Tibial nerve (tissue), 4 donors: ENCODE results near the gene ANKRD39. TPM values are rescaled to one million over a fixed set of nuclear protein-coding genes. Genes with fewer than 3 reads are reported as not detected.

Experiments used
- DNase-seq, 2 donors: peaks; one replicate each; pipeline ENCODE4 v3.0.0-alpha.2; 2019; ENCODE audit warnings: low spot score in 2 of 2
- H3K27ac ChIP-seq, 4 donors: fragments of 200-600 bp; sonication (generic) in 3 of 4; one replicate each; pipeline ENCODE4 v1.5.1; 2017 to 2019; ENCODE audit warnings: mild to moderate bottlenecking in 1 of 4
- H3K27me3 ChIP-seq, 2 donors: fragments of 200-600 bp; sonication (generic) in 1 of 2; one replicate each; pipeline versions ENCODE4 v1.5.1 to v1.6.0; 2017 to 2019
- H3K36me3 ChIP-seq, 3 donors: fragments of 200-600 bp; sonication (generic); one replicate each; pipeline ENCODE4 v1.5.1; 2018 to 2019
- H3K4me1 ChIP-seq, 4 donors: fragments of 200-600 bp; sonication (generic) in 3 of 4; one replicate each; pipeline ENCODE4 v1.5.1; 2017 to 2019
- H3K4me3 ChIP-seq, 4 donors: fragments of 200-600 bp; sonication (generic) in 3 of 4; one replicate each; pipeline ENCODE4 v1.5.1; 2017 to 2019; ENCODE audit warnings: mild to moderate bottlenecking in 1 of 4, moderate library complexity in 1 of 4
- H3K9me3 ChIP-seq, 4 donors: fragments of 200-600 bp; sonication (generic) in 3 of 4; one replicate each; pipeline ENCODE4 v1.5.1; 2017 to 2019
- CTCF ChIP-seq, 5 experiments: fragments of 200-600 bp in 3 of 5; fragments of 450-650 bp in 2 of 5; sonication (generic) in 3 of 5; IDR thresholded peaks; one replicate each; pipeline ENCODE4 v1.5.1; 2016 to 2019; ENCODE audit warnings: antibody characterized with exemption in 5 of 5, mild to moderate bottlenecking in 3 of 5, moderate library complexity in 2 of 5
- EP300 ChIP-seq, 2 donors: sonication (generic); formaldehyde crosslinking; IDR thresholded peaks; one replicate each; pipeline ENCODE4 v1.6.1; 2017; ENCODE audit warnings: antibody characterized with exemption in 2 of 2, mild to moderate bottlenecking in 1 of 2
- POLR2A ChIP-seq, 2 donors: fragments of 450-650 bp; IDR thresholded peaks; one replicate each; pipeline ENCODE4 v1.6.1; 2017; ENCODE audit warnings: antibody characterized with exemption in 2 of 2, mild to moderate bottlenecking in 2 of 2, moderate library complexity in 2 of 2
- WGBS, 2 donors: methylation state at CpG; one replicate each; pipeline ENCODE4 v1.1.5; 2018; 5-methylcytosine and 5-hydroxymethylcytosine counted together
- total RNA-seq, 4 donors: library from RNA; depleted of rRNA; stranded (reverse); fragments of >200 nt; gene quantifications; one replicate each; pipeline ENCODE4 v1.1.0, GENCODE V29; 2016

The ANKRD39 gene
- total RNA-seq, 4 donors from 2014 or later = 13.8 to 23.7 (median 19.5) TPM

- no peaks in the 10 kb centered on the region for H3K27me3 ChIP-seq
- peak overlapping the region; percentile 94 to 99 (median 98) for H3K27ac ChIP-seq
- 0% methylated on average over 24 to 35 of the region's 76 CpGs for WGBS, 2 donors
- peak overlapping the region; percentile 64 to 92 (median 88) for H3K4me3 ChIP-seq
- peak; percentile 85 to 86 for DNase-seq
- H3K36me3 ChIP-seq = peaks cover 3 to 40% (median 11%) of the 10 kb centered on the region in 3 donors
- H3K9me3 ChIP-seq = no peaks in the 10 kb centered on the region
- TF ChIP-seq CTCF (IDR thresholded peaks at IDR 0.05) (peak; percentile 52 to 79 (median 73)), POLR2A (IDR thresholded peaks at IDR 0.05) (peak; percentile 36 to 40), EP300 (IDR thresholded peaks at IDR 0.05) (peak in 1 of 2 donors; percentile 85)
- peaks cover 0 to 75% (median 44%) of the 10 kb centered on the region in 4 donors for H3K4me1 ChIP-seq
Measured at GRCh38 chr2:96868555-96869280, 10.9 kb upstream of the ANKRD39 start.

GRCh38 chr2:96867756-96868554 is 10.1 kb upstream of the ANKRD39 start:
- H3K27ac ChIP-seq = peak overlapping the region; percentile 94 to 99 (median 98)
- H3K27me3 ChIP-seq = no peaks in the 10 kb centered on the region
- H3K36me3 ChIP-seq = peaks cover 3 to 47% (median 15%) of the 10 kb centered on the region in 3 donors
- H3K9me3 ChIP-seq = no peaks in the 10 kb centered on the region
- DNase-seq = no peak
- WGBS, 2 donors = 5 to 16% methylated on average over 12 to 27 of the region's 27 CpGs
- H3K4me3 ChIP-seq = peak overlapping the region; percentile 64 to 92 (median 88)
- peaks cover 0 to 75% (median 37%) of the 10 kb centered on the region in 4 donors for H3K4me1 ChIP-seq
- TF ChIP-seq CTCF (IDR thresholded peaks at IDR 0.05) (no peak), POLR2A (IDR thresholded peaks at IDR 0.05) (no peak), EP300 (IDR thresholded peaks at IDR 0.05) (no peak)

- Histone ChIP-seq H3K27ac (peak overlapping the region; percentile 94 to 99 (median 98)), H3K4me1 (peaks cover 0 to 72% (median 38%) of the 10 kb centered on the region in 4 donors)
- WGBS, 2 donors = 34 to 40% methylated on average over 19 to 20 of the region's 22 CpGs
Measured at GRCh38 chr2:96866986-96867755, 9.4 kb upstream of the ANKRD39 start.

GRCh38 chr2:96866586-96866985 is 8.8 kb upstream of the ANKRD39 start:
- WGBS, 2 donors = 43 to 46% methylated on average over 7 to 8 of the region's 8 CpGs
- no peak for DNase-seq
- H3K36me3 ChIP-seq = peaks cover 3 to 60% (median 15%) of the 10 kb centered on the region in 3 donors
- H3K4me1 ChIP-seq = peaks cover 0 to 72% (median 40%) of the 10 kb centered on the region in 4 donors
- TF ChIP-seq EP300 (IDR thresholded peaks at IDR 0.05) = peak in 1 of 2 donors; percentile 3
- no peak for TF ChIP-seq POLR2A (IDR thresholded peaks at IDR 0.05)
- no peak for TF ChIP-seq CTCF (IDR thresholded peaks at IDR 0.05)
- no peaks in the 10 kb centered on the region for H3K27me3 ChIP-seq
- no peaks in the 10 kb centered on the region for H3K9me3 ChIP-seq
- peak overlapping the region; percentile 94 to 99 (median 98) for H3K27ac ChIP-seq
- H3K4me3 ChIP-seq = peak overlapping the region in 3 of 4 donors; percentile 64 to 92 (median 85)

More at GRCh38 chr2:96866986-96867755, 9.4 kb upstream of the ANKRD39 start:
- peaks cover 3 to 54% (median 15%) of the 10 kb centered on the region in 3 donors for H3K36me3 ChIP-seq
- H3K27me3 ChIP-seq = no peaks in the 10 kb centered on the region
- no peaks in the 10 kb centered on the region for H3K9me3 ChIP-seq
- no peak for DNase-seq
- TF ChIP-seq EP300 (IDR thresholded peaks at IDR 0.05) = peak in 1 of 2 donors; percentile 27
- TF ChIP-seq CTCF (IDR thresholded peaks at IDR 0.05) = no peak
- TF ChIP-seq POLR2A (IDR thresholded peaks at IDR 0.05) = no peak
- peak overlapping the region; percentile 64 to 92 (median 88) for H3K4me3 ChIP-seq
